HG03520 (cell line): ENCODE results near the gene MLEC.

Experiments
- ATAC-seq: cut with Tn5 transposase; IDR thresholded peaks from one replicate; pipeline ENCODE4 v1.9.1; 2021; ENCODE audit warnings: mild to moderate bottlenecking, moderate library complexity; ENCODE audit not compliant: unreplicated experiment

The MLEC gene

GRCh38 chr12:120690978-120691377, 4.0 kb downstream of the MLEC start:
- ATAC-seq: no peak

GRCh38 chr12:120692524-120693033, 5.6 kb downstream of the MLEC start:
- no peak for ATAC-seq

GRCh38 chr12:120693848-120694247, 6.9 kb downstream of the MLEC start:
- no peak for ATAC-seq

GRCh38 chr12:120696626-120697025, 9.7 kb downstream of the MLEC start:
- ATAC-seq: no peak

- ATAC-seq: no peak
Observed at GRCh38 chr12:120697344-120697743, 10.4 kb downstream of the MLEC start.

- no peak for ATAC-seq
Observed at GRCh38 chr12:120698665-120699064, 11.7 kb downstream of the MLEC start.

- no peak for ATAC-seq
Observed at GRCh38 chr12:120699553-120699952, 12.6 kb downstream of the MLEC start.

GRCh38 chr12:120700886-120701285, 13.9 kb downstream of the MLEC start:
- no peak for ATAC-seq

GRCh38 chr12:120702637-120703036, 15.7 kb downstream of the MLEC start:
- ATAC-seq: no peak

GRCh38 chr12:120703311-120703942, 16.5 kb downstream of the MLEC start:
- no peak for ATAC-seq

- ATAC-seq: no peak
Observed at GRCh38 chr12:120705618-120706017, 18.7 kb downstream of the MLEC start.

GRCh38 chr12:120706029-120706428, 19.1 kb downstream of the MLEC start:
- no peak for ATAC-seq

GRCh38 chr12:120708651-120709050, 21.7 kb downstream of the MLEC start:
- ATAC-seq: no peak

- ATAC-seq: peak; percentile 54
Observed at GRCh38 chr12:120710031-120710804, 23.3 kb downstream of the MLEC start, which contains the start of gene UNC119B. UNC119B (plus strand) TSS chr12:120710458; CDS start chr12:120710475, 17 bp downstream.

- ATAC-seq: peak; percentile 15
Observed at GRCh38 chr12:120710805-120711296, 23.9 kb downstream of the MLEC start.

GRCh38 chr12:120711411-120711810, 24.5 kb downstream of the MLEC start:
- ATAC-seq: no peak

GRCh38 chr12:120712610-120713009, 25.7 kb downstream of the MLEC start:
- ATAC-seq: no peak

GRCh38 chr12:120713861-120714482, 27.0 kb downstream of the MLEC start:
- ATAC-seq: no peak

GRCh38 chr12:120718055-120718454, 31.1 kb downstream of the MLEC start:
- no peak for ATAC-seq

GRCh38 chr12:120719072-120719471, 32.1 kb downstream of the MLEC start:
- no peak for ATAC-seq

- ATAC-seq: no peak
Observed at GRCh38 chr12:120719496-120720233, 32.7 kb downstream of the MLEC start.
